KMS-11 (cell line): ENCODE results near the gene CDH4.

ENCODE experiments used
- H2AFZ ChIP-seq: fragments of 200-600 bp; sonication (generic); 2 replicates; pipeline ENCODE4 v1.6.1; 2016; ENCODE audit warnings: antibody characterized with exemption, mixed run types, low read depth
- H3K27ac ChIP-seq: fragments of 200-600 bp; sonication (generic); 2 replicates; pipeline ENCODE4 v1.6.1; 2016; ENCODE audit warnings: mild to moderate bottlenecking, mixed run types
- H3K27me3 ChIP-seq: fragments of 200-600 bp; sonication (generic); 2 replicates; pipeline ENCODE4 v1.6.1; 2017; ENCODE audit warnings: mild to moderate bottlenecking, low read depth, mixed run types, moderate library complexity; ENCODE audit not compliant: insufficient read depth
- H3K36me3 ChIP-seq: fragments of 200-600 bp; sonication (generic); 2 replicates; pipeline ENCODE4 v1.6.1; 2017; ENCODE audit warnings: mild to moderate bottlenecking, mixed run types; ENCODE audit not compliant: insufficient read depth
- H3K4me1 ChIP-seq: fragments of 200-600 bp; sonication (generic); 2 replicates; pipeline ENCODE4 v1.6.1; 2016; ENCODE audit warnings: mild to moderate bottlenecking, low read depth, mixed run types; ENCODE audit not compliant: poor library complexity, severe bottlenecking
- H3K4me2 ChIP-seq: fragments of 200-600 bp; sonication (generic); 2 replicates; pipeline ENCODE4 v1.7.0; 2016; ENCODE audit warnings: mild to moderate bottlenecking, mixed run types
- H3K4me3 ChIP-seq: fragments of 200-600 bp; sonication (generic); IDR thresholded peaks from 2 replicates; pipeline ENCODE4 v1.6.1; 2017; ENCODE audit warnings: low read depth, low read length, mixed read lengths; ENCODE audit not compliant: insufficient read depth
- H3K79me2 ChIP-seq: fragments of 200-600 bp; sonication (generic); 2 replicates; pipeline ENCODE4 v1.6.1; 2016; ENCODE audit warnings: low read depth, mixed run types; ENCODE audit not compliant: insufficient read depth
- H3K9ac ChIP-seq: fragments of 200-600 bp; sonication (generic); 2 replicates; pipeline ENCODE4 v1.6.1; 2016; ENCODE audit warnings: mild to moderate bottlenecking, mixed run types
- H4K20me1 ChIP-seq: fragments of 200-600 bp; sonication (generic); 2 replicates; pipeline ENCODE4 v1.6.1; 2016; ENCODE audit warnings: mild to moderate bottlenecking, mixed run types; ENCODE audit not compliant: insufficient read depth
- TF ChIP-seq, protein P1 (sequence below): fragments of 200-600 bp; sonication (generic); conservative IDR thresholded peaks from 2 replicates; pipeline ENCODE4 v1.6.1; 2017; ENCODE audit warnings: low read depth, mild to moderate bottlenecking, antibody characterized with exemption, low read length, moderate library complexity, mixed read lengths

Gene CDH4

GRCh38 chr20:61391185-61391584 is 139.1 kb downstream of the CDH4 start:
- TF ChIP-seq, protein P1, sequence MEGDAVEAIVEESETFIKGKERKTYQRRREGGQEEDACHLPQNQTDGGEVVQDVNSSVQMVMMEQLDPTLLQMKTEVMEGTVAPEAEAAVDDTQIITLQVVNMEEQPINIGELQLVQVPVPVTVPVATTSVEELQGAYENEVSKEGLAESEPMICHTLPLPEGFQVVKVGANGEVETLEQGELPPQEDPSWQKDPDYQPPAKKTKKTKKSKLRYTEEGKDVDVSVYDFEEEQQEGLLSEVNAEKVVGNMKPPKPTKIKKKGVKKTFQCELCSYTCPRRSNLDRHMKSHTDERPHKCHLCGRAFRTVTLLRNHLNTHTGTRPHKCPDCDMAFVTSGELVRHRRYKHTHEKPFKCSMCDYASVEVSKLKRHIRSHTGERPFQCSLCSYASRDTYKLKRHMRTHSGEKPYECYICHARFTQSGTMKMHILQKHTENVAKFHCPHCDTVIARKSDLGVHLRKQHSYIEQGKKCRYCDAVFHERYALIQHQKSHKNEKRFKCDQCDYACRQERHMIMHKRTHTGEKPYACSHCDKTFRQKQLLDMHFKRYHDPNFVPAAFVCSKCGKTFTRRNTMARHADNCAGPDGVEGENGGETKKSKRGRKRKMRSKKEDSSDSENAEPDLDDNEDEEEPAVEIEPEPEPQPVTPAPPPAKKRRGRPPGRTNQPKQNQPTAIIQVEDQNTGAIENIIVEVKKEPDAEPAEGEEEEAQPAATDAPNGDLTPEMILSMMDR, result no peak
- no peak overlapping the region for H2AFZ ChIP-seq
- H3K9ac ChIP-seq, result no peak overlapping the region
- H3K79me2 ChIP-seq, result no peaks in the 10 kb centered on the region
- no peaks in the 10 kb centered on the region for H4K20me1 ChIP-seq
- no peak overlapping the region for H3K4me3 ChIP-seq
- H3K36me3 ChIP-seq, result no peaks in the 10 kb centered on the region
- H3K4me2 ChIP-seq, result no peak overlapping the region
- H3K27me3 ChIP-seq, result no peaks in the 10 kb centered on the region; the same call in 1 of the 2 replicates
- no peaks in the 10 kb centered on the region for H3K4me1 ChIP-seq
- H3K27ac ChIP-seq, result no peak overlapping the region

DNA sequence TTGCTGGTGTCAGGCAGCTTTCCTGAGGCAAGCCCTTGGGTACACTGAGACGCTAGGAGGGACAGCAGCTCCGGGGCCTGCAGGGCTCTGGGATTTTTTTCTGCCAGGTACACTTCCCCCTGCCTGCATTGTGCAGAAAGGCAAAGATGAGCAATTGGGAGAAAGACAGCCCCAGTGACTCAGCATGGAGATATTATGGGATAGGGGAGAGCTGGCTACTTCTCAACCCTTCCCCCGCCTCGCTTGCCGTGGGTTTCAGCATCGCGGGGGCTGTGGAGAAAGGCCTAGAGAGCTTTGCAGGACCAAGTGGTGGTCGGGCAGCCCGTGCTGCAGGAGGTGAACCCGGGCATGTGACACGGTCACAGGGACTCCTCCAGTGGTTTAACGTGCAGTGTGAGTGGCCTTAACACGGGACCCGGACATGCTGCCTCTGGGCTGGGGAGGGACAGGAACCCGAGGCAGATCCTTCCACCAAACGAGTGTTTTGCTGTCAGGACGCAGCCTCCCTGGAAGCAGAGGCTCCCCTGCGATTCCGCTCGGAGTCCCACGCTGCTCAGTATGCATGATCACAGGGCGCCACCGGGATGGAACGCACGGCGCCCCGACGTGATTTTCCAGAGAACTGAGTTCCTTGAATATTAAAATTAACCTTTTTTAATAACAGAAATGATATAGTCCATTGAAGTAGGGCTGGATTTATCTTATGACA is 139.9 kb downstream of the CDH4 start:
- TF ChIP-seq, protein P1, result no peak
- Histone ChIP-seq H3K9ac (no peak overlapping the region), H3K4me3 (no peak overlapping the region), H3K36me3 (no peaks in the 10 kb centered on the region), H4K20me1 (no peaks in the 10 kb centered on the region), H3K27ac (no peak overlapping the region), H3K27me3 (no peaks in the 10 kb centered on the region; the same call in 1 of the 2 replicates), H2AFZ (no peak overlapping the region), H3K4me1 (no peaks in the 10 kb centered on the region), H3K79me2 (no peaks in the 10 kb centered on the region), H3K4me2 (no peak overlapping the region)

GRCh38 chr20:61394088-61394799 is 142.2 kb downstream of the CDH4 start:
- Histone ChIP-seq H3K36me3 (no peaks in the 10 kb centered on the region), H3K27me3 (no peaks in the 10 kb centered on the region; the same call in 1 of the 2 replicates), H3K27ac (no peak overlapping the region), H3K4me2 (no peak overlapping the region), H3K4me3 (no peak overlapping the region), H2AFZ (no peak overlapping the region), H4K20me1 (no peaks in the 10 kb centered on the region), H3K79me2 (no peaks in the 10 kb centered on the region), H3K9ac (no peak overlapping the region), H3K4me1 (no peaks in the 10 kb centered on the region)
- TF ChIP-seq, protein P1, result no peak

- TF ChIP-seq, protein P1, result no peak
These were observed 144.3 kb downstream of the CDH4 start for GRCh38 chr20:61396262-61396848.

More at GRCh38 chr20:61396262-61396848, 144.3 kb downstream of the CDH4 start:
- no peak overlapping the region for H2AFZ ChIP-seq
- H3K9ac ChIP-seq, result no peak overlapping the region
- H3K4me1 ChIP-seq, result no peaks in the 10 kb centered on the region
- H3K36me3 ChIP-seq, result no peaks in the 10 kb centered on the region
- no peak overlapping the region for H3K27ac ChIP-seq
- no peaks in the 10 kb centered on the region for H3K79me2 ChIP-seq
- no peaks in the 10 kb centered on the region for H4K20me1 ChIP-seq
- no peak overlapping the region for H3K4me3 ChIP-seq
- no peak overlapping the region for H3K4me2 ChIP-seq
- no peaks in the 10 kb centered on the region; the same call in 1 of the 2 replicates for H3K27me3 ChIP-seq
